ENCODE measurements around the gene POLR3E.

Gene POLR3E, protein sequence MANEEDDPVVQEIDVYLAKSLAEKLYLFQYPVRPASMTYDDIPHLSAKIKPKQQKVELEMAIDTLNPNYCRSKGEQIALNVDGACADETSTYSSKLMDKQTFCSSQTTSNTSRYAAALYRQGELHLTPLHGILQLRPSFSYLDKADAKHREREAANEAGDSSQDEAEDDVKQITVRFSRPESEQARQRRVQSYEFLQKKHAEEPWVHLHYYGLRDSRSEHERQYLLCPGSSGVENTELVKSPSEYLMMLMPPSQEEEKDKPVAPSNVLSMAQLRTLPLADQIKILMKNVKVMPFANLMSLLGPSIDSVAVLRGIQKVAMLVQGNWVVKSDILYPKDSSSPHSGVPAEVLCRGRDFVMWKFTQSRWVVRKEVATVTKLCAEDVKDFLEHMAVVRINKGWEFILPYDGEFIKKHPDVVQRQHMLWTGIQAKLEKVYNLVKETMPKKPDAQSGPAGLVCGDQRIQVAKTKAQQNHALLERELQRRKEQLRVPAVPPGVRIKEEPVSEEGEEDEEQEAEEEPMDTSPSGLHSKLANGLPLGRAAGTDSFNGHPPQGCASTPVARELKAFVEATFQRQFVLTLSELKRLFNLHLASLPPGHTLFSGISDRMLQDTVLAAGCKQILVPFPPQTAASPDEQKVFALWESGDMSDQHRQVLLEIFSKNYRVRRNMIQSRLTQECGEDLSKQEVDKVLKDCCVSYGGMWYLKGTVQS

DNA sequence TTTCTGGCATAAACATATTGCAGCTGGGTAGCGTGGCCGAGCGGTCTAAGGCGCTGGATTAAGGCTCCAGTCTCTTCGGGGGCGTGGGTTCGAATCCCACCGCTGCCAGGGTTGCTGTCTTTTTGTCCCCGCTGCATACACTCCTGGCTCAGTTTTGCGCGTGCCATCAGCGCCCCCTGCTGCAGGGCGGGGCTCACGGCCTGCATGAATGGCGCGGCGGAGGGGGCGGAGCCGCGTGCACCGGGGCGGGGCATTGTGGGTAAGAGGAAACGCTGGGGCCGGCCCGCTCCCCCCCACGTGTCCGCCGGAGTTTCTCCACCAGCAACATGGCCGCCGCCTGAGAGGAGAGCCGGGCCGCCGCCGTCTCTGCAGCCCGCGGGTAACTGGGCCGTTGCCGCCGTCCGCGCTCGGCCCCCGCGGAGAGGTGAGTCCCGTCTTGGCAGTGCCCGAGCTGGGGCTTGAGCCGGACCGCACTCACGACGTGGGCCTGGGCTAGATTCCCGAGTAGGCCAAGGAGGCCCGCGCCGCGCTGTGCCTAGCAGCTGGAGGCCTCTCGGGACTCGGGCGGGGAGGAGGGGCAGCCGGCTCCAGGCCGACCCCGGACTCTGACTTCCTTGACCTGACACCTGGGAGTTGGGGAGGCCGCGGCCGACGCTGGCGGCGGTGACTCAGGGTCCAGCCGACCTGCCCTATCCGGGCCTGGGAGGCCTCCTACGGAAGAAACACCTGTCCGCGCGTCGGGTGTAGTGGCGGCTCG lies at the start of gene POLR3E:
POLR3E (plus strand) TSS at position 296 of the 757 bp plus-strand sequence. CDS start 5,560 bp downstream, outside the sequence.
- DNase-seq, result peak; percentile 98

DNA sequence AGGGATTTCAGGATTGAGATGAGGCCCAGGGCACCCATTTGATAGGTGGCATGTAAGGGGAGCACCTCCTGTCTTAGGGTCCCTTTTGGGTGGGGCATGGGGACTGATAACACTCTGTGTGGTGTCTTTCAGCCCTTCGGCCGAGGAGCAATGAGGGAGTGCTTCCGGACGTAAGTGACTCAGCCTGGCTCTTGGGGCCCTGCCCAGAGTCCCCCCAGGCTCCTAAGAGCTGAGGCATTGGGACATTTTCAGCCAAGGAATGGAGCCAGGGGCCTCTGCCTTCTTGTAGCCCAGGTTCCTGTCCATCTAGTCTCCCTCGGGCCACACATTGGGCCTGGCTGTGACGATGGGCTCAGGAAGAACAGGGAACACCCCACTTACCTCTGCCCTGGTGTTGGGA lies 46.7 kb upstream of the POLR3E start:
- no peak for DNase-seq

DNA sequence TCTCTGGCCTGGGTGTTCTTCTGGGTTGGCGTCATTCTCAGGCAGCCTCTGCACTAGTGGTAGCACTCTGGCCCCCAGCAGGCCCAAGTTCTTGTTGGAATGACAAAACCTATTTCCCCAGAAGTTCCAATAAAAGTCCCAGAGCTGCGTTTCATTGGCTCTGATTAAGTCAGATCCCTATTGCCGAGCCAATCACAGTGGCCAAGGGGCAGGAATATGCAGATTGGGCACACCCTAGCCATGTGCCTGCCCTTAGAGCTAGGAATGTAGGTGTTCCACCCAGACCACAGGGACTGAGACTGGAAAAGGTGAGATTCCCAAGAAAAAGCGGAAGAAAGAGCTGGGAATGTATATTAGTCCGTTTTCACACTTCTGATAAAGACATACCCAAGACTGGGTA lies 44.9 kb upstream of the POLR3E start:
- no peak for DNase-seq

DNA sequence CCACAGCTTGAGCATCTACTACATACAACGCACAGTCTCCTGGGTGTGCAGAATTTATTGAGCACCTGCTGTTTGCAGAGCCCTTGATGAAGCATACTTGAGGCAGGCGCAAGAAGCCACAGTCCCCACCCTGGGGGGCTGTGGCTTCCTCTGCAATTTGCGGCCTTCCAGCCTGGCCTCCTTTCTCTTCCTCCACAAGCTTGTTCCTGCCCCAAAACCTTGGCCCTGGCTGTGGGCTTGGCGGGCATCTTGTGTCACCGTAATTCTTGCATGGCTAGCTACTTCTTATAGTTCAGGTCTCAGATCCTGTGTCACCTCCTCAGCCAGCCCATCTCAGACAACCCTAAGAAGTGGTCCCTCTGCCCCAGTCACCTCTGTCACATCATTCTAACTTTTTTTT lies 43.9 kb upstream of the POLR3E start:
- DNase-seq, result no peak

DNA sequence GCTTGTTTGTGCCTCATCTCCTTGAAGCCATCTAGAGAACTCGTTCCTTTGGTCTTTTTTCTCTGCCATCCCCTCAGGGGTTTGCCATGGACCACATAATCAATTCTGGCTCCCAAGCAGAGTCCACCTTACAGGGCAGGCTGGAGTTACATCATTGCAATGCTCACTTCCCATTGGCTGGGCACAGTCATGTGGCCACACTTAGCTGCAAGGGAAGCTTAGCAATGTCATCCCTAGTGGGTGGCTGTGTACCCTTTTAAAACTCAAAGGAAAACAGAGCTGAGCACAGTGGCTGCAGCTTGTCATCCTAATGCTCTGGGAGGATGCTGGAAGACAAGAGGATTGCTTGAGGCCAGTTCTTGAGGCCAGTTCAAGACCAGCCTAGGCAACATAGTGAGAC lies 41.9 kb upstream of the POLR3E start:
- no peak for DNase-seq

DNA sequence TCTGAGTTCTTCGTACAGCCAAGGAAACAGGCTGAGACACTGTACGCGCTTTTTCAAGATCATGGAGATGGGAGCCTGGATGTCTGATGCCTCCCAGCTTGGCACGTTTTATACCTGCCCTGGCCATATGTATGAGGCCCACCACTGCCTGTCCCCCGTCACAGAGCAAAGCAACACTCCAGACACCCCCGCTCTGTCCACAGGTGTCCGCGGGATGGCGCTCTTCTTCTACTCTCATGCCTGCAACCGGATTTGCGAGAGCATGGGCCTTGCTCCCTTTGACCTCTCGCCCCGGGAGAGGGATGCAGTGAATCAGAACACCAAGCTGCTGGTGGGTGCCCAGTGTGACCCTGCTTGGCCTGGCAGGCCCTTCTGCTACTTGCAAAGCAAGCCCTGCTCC lies 39.8 kb upstream of the POLR3E start:
- no peak for DNase-seq

DNA sequence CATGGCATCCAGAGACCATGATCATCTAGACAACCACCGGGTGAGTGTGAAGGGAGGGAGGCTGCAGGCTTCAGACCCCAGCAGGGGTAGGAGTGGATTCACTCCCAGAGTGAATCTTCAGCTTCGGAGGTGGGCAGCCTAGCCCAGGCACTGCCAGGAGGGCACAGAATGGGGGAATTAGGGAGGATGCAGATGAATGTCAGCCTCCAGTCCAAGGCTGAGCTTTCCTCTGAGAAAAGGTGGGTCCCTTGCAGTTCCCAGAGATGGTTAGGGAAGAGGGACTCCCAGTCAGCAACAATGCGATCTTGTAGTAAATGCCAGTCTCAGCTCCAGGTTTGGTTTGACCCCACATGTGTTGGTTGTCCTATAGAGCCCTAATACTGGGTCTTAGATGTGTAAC lies 36.7 kb upstream of the POLR3E start:
- DNase-seq, result no peak

DNA sequence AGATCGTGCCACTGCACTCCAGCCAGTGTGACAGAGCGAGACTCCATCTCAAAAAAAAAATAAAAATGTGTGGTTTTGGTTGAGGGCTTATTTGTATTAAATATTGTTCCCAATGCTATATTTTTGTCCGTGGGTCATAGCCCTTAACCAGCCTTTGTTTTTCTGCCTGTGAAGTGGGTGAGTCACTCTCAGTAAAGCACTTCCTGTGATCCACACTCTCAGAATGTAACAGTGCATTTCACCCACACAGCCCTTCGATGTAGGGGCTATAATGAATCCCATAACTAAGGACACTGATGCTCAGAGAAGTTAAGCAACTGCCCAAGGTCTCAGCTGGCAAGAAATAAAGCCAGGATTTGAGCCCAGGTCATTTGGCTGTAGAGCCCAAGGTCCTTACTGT lies 34.7 kb upstream of the POLR3E start:
- no peak for DNase-seq

DNA sequence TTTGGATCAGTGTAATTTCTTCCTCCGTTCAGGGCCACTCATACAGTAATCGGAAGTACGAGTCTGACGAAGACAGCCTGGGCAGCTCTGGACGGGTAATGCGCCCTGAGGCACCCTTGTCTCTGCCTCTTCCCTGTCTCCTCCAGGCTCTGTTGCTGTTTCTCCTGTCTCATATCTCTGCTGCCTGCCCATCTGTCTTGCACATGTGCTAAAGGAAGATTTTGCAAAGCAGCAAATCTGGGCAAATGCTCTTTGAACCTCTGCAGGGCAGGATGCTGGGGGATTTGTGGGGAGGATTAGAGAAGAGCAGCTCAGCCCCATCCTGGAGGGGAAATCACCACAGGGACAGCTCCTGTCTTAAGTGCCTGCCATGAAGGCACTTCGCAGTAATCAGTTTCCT lies 32.4 kb upstream of the POLR3E start:
- no peak for DNase-seq

DNA sequence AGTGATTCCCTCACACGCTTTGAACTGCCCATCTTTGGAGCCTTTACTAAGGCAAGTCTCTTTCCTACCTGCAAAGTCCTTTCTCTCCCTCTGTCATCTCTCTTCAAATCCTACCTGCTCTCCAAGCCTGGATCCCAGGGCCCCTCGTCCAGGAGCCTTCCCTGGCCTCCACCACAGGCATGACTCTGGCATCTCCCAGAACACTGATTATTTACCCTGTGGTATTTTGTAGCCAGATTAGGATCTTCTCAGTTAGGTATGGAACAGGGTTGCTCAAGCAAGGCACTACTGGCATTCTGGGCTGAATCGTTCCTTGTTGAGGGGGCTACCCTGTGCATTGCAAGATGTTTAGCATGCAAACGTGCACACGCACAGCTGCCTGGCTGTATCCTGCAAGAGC lies 31.9 kb upstream of the POLR3E start:
- no peak for DNase-seq

DNA sequence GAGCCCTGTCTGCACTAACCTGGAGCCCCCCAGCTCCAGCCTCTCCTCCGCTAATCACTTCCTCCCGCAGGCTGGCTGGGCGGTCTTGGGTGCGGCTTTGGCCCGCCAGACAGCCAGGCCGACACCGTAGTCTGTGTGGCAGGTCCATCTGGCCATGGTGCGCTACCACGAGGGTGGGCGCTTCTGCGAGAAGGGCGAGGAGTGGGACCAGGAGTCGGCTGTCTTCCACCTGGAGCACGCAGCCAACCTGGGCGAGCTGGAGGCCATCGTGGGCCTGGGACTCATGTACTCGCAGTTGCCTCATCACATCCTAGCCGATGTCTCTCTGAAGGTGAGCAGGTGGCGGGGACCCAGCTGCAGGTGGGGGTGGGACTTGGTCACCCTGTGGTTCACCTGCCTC lies 30.7 kb upstream of the POLR3E start:
- no peak for DNase-seq

DNA sequence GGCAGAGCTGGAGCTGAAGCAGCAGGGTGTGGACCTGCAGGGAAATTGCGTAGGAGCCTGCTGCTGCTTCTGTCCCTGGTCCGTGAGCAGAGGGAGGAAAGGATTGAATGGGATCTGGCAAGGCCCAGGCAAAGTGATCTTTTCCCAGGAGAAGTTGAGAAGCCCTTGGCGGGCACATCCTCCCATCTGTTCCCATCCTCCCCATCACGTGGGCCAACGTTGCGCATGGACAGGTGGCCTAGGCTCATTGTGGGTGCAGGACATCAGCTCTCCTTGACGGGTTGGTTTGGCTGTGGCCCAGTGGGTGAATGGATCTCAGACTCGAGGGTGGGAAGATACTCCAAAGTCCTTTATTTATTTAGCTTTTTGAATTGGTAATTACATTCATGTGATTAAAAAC lies 29.4 kb upstream of the POLR3E start:
- no peak for DNase-seq

DNA sequence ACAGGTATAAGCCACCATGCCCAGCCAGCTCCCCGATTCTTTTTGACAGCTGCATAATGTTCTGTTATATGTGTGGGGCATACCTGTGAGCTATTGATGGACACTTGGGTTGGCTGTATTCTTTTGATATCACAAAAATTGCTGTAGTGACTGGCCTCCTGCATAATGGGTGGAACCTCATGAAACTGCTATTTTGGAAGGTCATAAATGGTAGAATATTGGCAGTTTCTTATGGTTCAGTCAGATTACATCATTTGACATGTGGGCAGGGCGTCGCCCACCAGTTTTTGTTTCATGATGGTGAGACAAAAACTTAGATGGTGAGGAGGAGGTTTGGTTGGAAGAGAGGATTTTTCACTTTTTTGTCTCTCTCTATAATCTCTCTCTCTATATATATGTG lies 26.7 kb upstream of the POLR3E start:
- DNase-seq, result no peak

DNA sequence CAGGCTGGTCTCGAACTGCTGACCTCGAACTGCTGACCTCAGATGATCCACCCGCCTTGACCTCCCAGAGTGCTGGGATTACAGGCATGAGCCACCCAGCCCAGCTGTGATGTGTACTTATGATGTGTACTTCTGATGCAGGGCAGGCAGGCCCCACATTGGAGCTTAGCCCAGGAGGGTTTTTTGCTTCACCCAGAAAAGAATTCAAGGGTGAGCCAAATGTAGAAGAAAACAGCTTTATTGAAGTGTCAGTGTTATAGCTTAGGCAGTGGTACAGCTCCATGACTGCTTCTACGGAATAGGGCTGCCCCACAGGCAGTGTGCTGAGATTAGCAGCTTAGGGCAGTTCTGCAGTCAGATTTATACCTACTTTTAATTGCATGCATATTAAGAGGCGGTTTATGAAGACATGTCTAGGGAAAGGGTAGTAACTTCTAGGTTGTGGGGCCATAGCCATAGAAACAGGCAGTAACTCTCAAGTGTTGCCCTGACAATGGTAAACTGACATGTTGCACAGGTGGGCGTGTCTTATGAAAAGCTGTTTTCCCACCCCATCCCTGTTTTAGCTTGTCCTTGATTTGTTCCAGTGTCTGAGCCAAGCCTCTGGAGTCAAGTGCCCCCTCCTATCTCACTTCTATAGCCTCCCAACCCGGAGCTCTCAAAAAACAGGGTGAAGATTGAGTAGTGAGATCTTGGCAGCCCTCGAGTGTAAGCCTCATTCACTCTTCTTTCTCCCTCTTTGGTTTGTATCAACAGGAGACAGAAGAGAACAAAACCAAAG lies 24.1 kb upstream of the POLR3E start:
- DNase-seq, result no peak

DNA sequence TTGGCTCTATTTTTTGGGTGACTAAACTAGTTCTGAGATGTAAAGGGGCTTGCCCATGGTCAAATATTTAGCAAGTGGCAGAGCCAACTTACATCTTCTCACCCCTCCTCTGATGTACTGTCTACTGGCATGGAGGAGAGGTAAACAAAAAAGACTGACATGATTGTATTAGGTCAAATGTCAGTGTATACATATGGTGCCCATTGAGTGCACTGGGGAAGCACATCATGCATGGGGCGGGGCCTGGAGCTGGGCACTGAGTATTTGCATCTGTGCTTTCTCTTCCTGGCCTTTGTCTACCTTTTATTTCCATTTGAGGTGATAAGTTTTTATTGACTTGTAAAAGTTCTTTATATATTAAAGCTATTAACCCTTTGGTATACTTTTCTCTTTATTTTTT lies 22.3 kb upstream of the POLR3E start:
- no peak for DNase-seq

DNA sequence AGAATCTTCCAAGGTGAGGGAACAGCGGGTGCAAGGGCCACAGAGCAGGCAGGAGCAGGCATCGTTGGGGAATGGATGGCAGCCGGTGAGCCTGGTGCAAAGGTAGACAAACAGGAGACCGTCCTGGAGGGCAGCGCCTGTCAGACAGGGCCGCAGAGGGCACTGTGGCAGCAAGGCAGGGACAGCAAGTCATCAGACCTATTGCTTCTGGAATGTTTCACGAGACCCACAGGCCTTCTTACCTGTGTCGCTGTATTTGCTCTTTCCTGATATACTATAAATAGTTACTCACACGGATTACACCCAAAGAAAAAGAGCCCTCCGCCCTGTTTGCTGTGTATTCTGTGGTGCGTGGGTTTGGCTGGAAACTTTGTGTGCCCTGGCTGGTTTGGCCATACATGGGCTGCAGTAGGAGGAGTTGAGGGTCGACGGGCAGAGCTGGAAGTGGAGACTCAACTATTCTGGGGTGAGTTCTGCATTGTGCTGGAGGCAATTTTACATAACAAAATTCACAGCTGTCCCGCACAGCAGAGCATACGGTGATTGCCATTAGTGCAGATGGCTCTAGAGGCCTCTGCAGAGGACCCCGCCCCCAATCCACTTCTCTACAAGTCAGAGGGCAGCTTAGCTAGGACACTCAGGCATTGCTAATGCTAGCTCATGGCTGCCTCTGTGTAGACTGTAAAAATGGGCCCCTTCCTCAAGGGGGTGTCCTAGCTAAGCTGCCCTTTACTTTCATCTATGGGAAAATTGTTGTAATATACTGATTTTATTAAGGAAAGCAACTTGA lies 18.6 kb upstream of the POLR3E start:
- no peak for DNase-seq

DNA sequence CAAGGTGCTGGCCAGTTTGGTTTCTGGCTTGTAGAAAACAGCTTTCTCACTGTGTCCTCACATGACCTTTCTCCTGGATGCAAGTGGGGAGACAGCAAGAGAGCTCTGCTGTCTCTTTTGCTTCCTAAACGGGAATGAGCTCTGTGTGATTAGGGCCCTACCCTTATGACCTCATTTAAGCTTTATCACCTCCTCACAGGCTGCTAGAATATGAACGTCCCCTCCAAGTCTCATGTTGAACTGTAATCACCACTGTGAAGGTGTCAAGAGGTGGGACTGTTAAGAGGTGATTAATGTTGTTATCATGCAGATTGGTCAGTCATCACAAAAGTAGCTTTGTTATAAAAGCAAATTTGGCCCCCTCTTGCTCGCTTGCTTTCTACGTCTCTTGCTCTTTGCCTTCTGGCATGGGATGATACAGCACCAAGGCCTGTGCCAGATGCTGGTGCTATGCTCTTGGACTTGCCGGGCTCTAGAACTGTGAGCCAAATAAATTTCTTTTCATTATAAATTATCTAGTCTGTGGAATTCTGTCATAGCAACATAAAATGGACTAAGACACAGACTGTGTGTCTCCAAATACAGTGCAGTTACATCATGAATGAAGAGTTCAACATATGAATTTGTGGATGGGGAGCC lies 14.8 kb upstream of the POLR3E start:
- no peak for DNase-seq

DNA sequence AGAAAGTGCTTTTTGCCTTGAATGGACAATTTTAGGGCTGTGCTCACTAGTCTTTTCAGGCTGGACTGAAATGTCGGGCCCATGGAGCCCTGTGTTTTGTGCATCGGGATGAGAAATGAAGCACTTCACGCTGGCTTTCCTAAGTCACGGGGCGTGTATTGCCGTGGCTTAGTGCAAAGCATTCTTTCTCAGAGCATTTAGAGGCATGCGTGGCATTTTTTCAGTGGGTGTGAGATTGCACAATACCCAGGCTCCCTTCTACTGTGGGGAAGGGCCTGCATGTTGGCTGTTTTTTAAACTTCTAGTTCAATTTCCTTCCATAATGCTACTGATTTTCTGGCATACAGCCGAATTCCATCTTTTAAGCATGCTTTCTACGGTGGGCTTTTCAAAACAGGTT lies 12.6 kb upstream of the POLR3E start:
- DNase-seq, result no peak

DNA sequence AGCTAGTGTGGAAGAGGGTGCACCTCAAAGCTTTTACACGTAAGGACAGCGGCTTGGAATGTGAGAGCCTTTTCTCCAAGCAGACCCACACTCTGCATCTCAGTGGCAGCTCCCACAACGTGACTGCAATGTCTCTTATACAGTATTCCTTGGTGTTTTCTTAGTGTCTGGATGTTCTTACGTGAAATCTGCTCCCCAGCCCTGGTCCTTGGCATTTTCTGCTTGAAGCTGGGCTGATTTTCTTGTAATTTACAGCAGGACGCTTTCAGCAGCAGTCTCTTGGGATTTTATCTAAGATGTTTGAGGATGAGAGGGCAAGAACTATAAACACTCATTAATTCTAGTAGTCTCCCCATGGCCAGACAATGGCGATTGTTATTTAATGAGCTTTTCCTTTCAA lies 12.1 kb upstream of the POLR3E start:
- no peak for DNase-seq

DNA sequence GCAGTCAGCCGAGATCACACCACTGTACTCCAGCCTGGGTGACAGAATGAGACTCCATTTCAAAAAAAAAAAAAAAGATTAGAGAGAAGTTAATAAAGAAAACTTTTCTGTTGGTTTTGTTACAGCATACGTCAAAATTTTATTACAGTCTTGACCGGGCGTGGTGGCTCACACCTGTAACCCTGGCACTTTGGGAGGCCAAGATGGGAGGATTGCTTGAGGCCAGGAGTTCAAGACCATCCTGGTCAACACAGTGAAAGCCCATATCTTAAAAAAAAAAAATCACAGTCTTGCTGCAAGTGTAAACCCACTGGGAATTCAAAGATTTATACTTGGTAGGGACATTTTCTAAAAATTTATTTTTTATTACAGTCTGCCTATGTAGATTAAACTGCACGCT lies 6.2 kb upstream of the POLR3E start:
- DNase-seq, result no peak

DNA sequence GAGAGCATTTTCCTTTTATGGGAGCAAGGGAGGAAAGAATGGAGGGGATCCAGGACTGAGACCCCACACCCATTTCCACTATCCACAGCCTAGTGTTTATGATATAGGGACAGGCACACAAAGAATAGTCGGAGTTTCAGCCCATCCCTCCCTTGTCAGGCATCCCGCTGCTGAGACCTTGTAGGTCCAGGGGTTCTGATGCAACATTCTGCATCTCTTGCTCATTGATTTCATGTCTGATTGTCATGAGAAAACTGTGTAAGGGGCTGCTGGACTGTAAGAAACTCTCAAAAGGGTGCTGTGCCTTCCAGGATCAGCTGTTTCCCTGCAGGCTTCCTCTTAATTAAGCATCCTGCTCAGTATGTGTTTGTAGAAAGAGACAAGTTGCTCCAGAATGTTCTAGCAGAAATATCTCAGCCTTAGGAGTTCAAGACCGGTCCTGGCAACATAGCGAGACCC lies 5.3 kb upstream of the POLR3E start:
- DNase-seq, result peak; percentile 21

DNA sequence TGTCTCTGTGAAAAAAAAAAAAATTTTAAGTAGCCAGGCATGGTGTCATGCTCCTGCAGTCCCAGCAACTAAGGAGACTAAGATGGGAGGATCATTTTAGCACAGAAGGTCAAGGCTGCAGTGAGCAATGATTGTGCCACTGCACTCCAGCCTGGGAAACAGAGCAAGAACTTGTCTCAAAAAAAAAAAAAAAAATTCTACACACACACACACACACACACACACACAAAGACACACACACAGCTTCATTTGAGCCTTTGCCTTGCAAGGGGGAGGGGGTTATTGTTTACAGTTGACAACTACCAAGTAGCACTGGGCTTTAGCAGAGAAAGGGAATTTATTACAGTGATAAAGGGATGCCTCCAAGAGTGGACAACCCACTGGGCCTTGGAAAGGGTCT lies 4.9 kb upstream of the POLR3E start:
- DNase-seq, result no peak
